ENCODE measurements around the gene LMO2. TPM values are rescaled to one million over a fixed set of nuclear protein-coding genes. Genes with fewer than 3 reads are reported as not detected.

Gene LMO2
- total RNA-seq, 8 experiments from 2014 or later, result 1.0 to 81.7 (median 12.2) TPM

DNA sequence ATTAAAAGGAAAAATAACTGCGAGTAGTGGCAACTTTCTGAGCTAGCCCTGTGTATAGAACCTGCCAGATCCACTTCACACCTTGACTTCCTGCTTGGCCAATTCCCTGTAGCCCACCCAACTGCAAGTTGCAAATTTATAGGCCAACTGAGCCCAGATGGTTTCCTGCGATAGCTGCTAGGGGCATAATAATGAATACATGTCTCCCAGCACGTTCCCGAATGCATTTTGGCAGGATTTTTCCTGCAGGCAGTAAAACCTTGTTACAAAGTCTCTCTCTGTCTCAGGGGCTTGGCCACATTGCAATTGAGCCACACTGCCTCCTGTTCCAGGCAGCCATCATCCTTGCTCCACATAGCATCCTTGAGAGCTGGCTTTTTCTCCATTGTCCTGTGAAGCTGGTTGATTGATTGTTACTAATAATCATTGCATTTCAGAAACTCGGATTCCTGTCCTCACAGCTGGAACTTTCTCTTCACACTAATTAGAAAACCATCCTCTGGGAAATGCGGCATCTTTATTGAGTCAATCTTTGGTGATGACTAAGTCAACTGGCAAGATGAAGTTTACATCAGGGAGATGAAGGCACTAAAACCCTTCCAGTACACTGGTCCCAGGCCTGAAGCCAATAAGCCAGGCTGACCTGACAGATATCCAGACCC lies 18.6 kb upstream of the LMO2 start:
- in situ Hi-C loops (cut with MboI; ENCODE audit: low pct_unique_long_range_greater_than_20kb in 2 of 9, low sequenced_read_pairs in 9 of 9, unreplicated experiment in 9 of 9), result no loop called here
- Histone ChIP-seq H3K27ac (no peak overlapping the region), H3K4me1 (replicated peaks in 1 of 2) (peaks cover 11 to 17% of the 10 kb centered on the region in 2 donors), H3K4me3 (no peak overlapping the region)
- ATAC-seq (replicated peaks in 6 of 8), result peak in 2 of 8 experiments; percentile 22 to 48
- 0 to 100% (median 52%) methylated on average over 1 to 5 of the region's 6 CpGs; no CpG with 5 or more reads in 3 of the 10 experiments for WGBS, 10 experiments

DNA sequence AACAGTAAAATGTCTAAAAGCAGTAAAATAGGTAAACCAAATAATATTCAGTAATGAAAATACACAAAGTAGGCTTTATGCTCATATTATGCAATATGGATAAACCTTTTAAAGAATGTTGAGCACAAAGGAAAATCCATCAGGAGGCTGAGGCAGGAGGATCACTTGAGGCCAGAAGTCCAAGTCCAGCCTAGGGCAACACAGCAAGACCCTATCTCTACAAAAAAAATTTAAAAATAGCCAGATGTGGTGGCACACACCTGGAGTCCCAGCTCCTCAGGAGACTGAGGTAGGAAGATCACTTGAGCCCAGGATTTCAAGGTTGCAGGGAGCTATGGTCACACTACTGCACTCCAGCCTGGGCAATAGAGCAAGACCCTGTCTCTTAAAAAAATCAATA lies 17.7 kb upstream of the LMO2 start:
- Histone ChIP-seq H3K27ac (no peak overlapping the region), H3K4me3 (no peak overlapping the region), H3K4me1 (replicated peaks in 1 of 2) (peaks cover 13 to 17% of the 10 kb centered on the region in 2 donors)
- in situ Hi-C loops (cut with MboI; ENCODE audit: low pct_unique_long_range_greater_than_20kb in 2 of 9, low sequenced_read_pairs in 9 of 9, unreplicated experiment in 9 of 9), result no loop called here
- ATAC-seq (replicated peaks in 6 of 8), result no peak

DNA sequence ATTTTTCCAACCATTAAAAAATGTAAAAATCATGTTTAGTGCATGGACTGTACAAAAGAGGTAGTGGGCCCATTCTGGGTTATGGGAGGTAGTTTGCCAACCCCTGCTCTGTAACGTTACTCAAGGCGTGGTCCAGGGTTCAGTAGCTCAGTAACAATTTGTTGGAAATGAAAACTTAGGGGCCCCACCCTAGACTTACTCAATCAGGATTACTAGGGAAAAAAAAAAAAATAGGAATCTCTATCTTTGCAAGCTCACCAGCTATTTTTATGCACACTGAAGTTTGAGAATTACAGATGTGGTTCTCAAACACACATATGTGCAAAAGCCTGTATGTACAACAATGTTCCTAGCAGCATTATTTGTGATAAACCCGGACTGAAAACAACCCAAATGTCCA lies 17.3 kb upstream of the LMO2 start:
- in situ Hi-C loops (cut with MboI; ENCODE audit: low pct_unique_long_range_greater_than_20kb in 2 of 9, low sequenced_read_pairs in 9 of 9, unreplicated experiment in 9 of 9), result no loop called here
- Histone ChIP-seq H3K27ac (no peak overlapping the region), H3K4me3 (no peak overlapping the region), H3K4me1 (replicated peaks in 1 of 2) (peaks cover 13 to 17% of the 10 kb centered on the region in 2 donors)
- ATAC-seq (replicated peaks in 6 of 8), result peak in 3 of 8 experiments; percentile 5 to 20 (median 20)
- 0 to 100% (median 44%) methylated on average over 2 to 3 of the region's 3 CpGs; no CpG with 5 or more reads in 2 of the 10 experiments for WGBS, 10 experiments

DNA sequence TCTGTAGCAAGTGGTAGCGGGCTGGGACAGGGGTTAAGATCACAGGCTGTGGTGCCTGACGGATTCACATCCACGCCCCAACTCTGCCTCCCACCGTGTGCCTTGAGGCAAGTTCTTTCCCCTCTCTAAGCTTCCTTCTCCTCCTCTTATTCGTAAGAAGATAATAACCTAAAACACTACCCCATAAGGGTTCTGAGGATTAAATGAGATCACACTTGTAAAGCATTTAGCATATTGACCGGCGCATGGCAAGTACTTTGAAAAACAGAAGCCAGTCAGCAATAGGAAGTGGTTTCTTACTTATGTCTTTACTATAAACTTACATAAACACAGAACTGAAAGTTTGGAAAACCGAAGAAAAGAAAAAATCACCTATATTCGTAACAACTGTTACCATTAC lies 15.5 kb upstream of the LMO2 start:
- ATAC-seq (replicated peaks in 6 of 8), result peak in 1 of 8 experiments; percentile 7
- 60 to 78% (median 67%) methylated on average over 2 to 9 of the region's 9 CpGs for WGBS, 10 experiments
- Histone ChIP-seq H3K27ac (no peak overlapping the region), H3K4me1 (replicated peaks in 1 of 2) (peaks cover 13 to 17% of the 10 kb centered on the region in 2 donors), H3K4me3 (no peak overlapping the region)
- in situ Hi-C loops (cut with MboI; ENCODE audit: low pct_unique_long_range_greater_than_20kb in 2 of 9, low sequenced_read_pairs in 9 of 9, unreplicated experiment in 9 of 9), result no loop called here

DNA sequence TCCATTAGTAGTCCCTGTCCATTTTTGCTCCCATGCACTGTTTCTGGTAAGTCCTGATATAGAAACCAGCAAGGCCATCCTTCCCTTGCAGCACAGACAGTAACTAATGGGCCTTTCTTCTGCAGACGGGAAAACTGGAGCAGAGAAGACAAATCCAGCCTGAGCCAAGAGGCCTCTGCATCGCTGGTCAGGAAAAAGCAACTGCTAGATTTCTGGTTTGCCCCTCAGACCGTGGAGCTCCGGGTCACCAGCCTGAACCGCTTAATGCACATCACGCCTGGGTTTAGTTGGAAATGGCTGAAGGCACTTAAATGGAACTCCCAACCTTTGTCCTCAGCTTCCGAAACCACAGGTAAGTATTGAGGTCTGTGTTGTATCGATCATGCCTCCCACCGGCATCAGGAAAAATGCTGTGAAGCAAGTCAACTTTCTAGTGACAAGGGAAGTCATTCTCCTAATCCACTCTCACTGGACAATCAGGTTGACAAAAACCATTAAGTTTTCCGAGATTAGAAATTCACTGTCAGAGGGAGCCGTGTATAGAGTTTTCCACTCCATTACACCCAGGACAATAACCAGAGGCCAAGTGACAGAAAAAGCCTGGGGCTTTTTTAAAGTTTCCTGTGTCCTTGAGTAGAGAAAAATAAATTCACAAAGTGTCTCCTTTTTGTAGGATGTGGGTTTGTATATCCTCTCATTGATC lies 14.8 kb upstream of the LMO2 start:
- Histone ChIP-seq H3K4me1 (replicated peaks in 1 of 2) (peaks cover 13 to 17% of the 10 kb centered on the region in 2 donors), H3K27ac (no peak overlapping the region), H3K4me3 (no peak overlapping the region)
- WGBS, 10 experiments, result 7 to 100% (median 61%) methylated on average over 2 to 7 of the region's 11 CpGs; no CpG with 5 or more reads in 2 of the 10 experiments
- ATAC-seq (replicated peaks in 6 of 8), result peak in 4 of 8 experiments; percentile 50 to 82 (median 66)
- in situ Hi-C loops (cut with MboI; ENCODE audit: low pct_unique_long_range_greater_than_20kb in 2 of 9, low sequenced_read_pairs in 9 of 9, unreplicated experiment in 9 of 9), result no loop called here

DNA sequence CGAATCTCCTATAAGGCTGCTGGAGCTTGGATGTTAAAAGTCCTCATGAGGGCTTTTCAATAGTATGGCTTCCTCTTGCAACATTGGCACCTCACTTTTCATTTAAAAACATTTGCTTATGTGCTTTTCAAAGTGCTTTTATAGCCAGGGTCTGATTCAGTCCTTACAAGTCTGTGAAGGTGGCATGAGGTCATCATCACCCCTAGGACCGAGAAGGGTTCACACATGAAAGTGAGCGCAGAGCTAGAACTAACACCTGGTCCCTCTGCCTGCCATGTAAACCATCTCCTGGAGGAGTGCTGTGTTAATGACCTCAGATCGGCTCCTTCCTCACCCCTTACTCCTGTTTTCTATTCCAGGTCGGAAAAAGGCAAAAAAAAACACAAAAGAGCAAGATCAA lies 12.2 kb upstream of the LMO2 start:
- Histone ChIP-seq H3K4me1 (replicated peaks in 1 of 2) (peaks cover 13% of the 10 kb centered on the region in 2 donors), H3K4me3 (no peak overlapping the region), H3K27ac (no peak overlapping the region)
- 36 to 100% (median 74%) methylated on average over 1 to 5 of the region's 5 CpGs; no CpG with 5 or more reads in 2 of the 10 experiments for WGBS, 10 experiments
- in situ Hi-C loops (cut with MboI; ENCODE audit: low pct_unique_long_range_greater_than_20kb in 2 of 9, low sequenced_read_pairs in 9 of 9, unreplicated experiment in 9 of 9), result no loop called here
- no peak for ATAC-seq (replicated peaks in 6 of 8)

DNA sequence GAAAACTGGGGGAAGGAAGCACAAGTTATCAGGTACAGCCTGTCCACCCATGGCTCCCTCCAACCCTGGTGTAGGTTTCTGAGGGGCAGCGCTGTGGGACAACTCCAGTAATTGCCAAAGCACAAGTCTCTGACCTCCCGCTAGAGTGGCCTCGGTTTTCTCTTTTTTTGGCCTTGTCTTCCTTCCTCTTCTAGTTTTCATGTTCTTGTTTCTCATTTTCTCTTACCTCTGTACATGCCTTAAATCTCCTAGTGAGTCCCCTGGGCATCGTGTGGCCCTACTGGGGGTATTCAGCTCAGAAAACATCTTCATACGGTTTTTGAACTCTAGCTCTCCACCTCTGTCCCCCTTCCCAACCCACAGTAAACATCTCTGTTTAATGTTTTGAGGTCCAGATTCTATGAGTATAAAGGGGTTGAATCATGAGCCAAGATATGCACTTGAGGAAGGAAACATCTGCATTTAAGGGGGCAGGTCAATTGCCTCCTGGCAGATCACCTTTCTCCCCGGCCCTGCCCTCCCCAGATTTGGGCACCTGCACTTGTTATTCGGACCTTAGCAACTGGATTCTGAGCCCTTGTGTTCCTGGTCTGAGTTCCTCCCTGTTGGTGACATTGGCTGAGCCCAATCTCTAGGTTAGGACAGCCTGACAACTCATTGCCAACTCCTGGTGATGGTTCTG lies 8.4 kb upstream of the LMO2 start:
- in situ Hi-C loops (cut with MboI; ENCODE audit: low pct_unique_long_range_greater_than_20kb in 2 of 9, low sequenced_read_pairs in 9 of 9, unreplicated experiment in 9 of 9), result no loop called here
- no peak overlapping the region for H3K4me3 ChIP-seq
- 70 to 100% (median 90%) methylated on average over 1 to 5 of the region's 7 CpGs; no CpG with 5 or more reads in 1 of the 10 experiments for WGBS, 10 experiments
- no peak overlapping the region for H3K27ac ChIP-seq
- H3K4me1 ChIP-seq (replicated peaks in 1 of 2), result peaks cover 0 to 3% of the 10 kb centered on the region in 2 donors
- ATAC-seq (replicated peaks in 6 of 8), result no peak

GRCh38 chr11:33899400-33900037 lies 7.6 kb upstream of the LMO2 start:
- in situ Hi-C loops (cut with MboI; ENCODE audit: low pct_unique_long_range_greater_than_20kb in 2 of 9, low sequenced_read_pairs in 9 of 9, unreplicated experiment in 9 of 9), result no loop called here
- no peak overlapping the region for H3K4me3 ChIP-seq
- peak; percentile 60 to 99 (median 86) for ATAC-seq (replicated peaks in 6 of 8)
- no peaks in the 10 kb centered on the region for H3K4me1 ChIP-seq (replicated peaks in 1 of 2)
- WGBS, 10 experiments, result 0 to 100% (median 59%) methylated on average over 2 to 10 of the region's 11 CpGs; no CpG with 5 or more reads in 1 of the 10 experiments
- no peak overlapping the region for H3K27ac ChIP-seq

GRCh38 chr11:33898957-33899356 lies 7.1 kb upstream of the LMO2 start:
- no peaks in the 10 kb centered on the region for H3K4me1 ChIP-seq (replicated peaks in 1 of 2)
- peak in 2 of 8 experiments; percentile 7 to 29 for ATAC-seq (replicated peaks in 6 of 8)
- 0 to 93% (median 68%) methylated on average over 1 to 3 of the region's 3 CpGs; no CpG with 5 or more reads in 2 of the 10 experiments for WGBS, 10 experiments
- no peak overlapping the region for H3K27ac ChIP-seq
- H3K4me3 ChIP-seq, result no peak overlapping the region
- in situ Hi-C loops (cut with MboI; ENCODE audit: low pct_unique_long_range_greater_than_20kb in 2 of 9, low sequenced_read_pairs in 9 of 9, unreplicated experiment in 9 of 9), result no loop called here

DNA sequence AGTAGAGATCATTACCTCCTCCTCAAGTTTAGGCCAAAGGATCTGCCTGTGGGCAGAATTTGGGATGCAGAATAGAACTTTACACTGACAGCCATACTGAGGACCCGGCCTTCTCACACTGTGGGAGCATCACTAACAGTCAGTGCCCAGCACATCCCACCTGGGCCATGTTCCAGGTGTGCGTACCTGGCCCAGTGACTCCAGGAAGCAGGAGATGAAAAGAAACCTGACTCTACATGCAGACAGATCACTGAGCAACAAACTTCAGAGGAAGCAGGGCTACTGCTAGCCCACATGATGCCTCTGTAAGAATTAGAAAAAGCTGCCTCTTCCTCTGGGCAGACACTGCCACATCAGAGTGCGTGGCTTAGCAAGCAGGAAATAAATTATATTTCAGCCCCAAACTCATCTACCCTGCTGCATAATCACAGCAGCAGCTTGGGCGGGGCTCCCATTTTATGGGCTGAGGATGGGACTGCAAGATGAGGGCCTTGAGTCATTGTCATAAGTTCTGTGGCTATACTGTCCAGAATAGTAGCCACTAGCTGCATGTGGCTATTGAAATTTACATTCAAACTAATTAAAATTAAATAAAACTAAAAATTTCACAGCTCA lies 6.0 kb upstream of the LMO2 start:
- no peak overlapping the region for H3K4me3 ChIP-seq
- 40 to 100% (median 86%) methylated on average over 1 to 3 of the region's 4 CpGs; no CpG with 5 or more reads in 4 of the 10 experiments for WGBS, 10 experiments
- peaks cover 6 to 7% of the 10 kb centered on the region in 2 donors for H3K4me1 ChIP-seq (replicated peaks in 1 of 2)
- ATAC-seq (replicated peaks in 6 of 8), result peak in 7 of 8 experiments; percentile 6 to 87 (median 31)
- in situ Hi-C loops (cut with MboI; ENCODE audit: low pct_unique_long_range_greater_than_20kb in 2 of 9, low sequenced_read_pairs in 9 of 9, unreplicated experiment in 9 of 9), result no loop called here
- no peak overlapping the region for H3K27ac ChIP-seq

- Histone ChIP-seq H3K4me3 (no peak overlapping the region), H3K4me1 (replicated peaks in 1 of 2) (peaks cover 16 to 17% of the 10 kb centered on the region in 2 donors), H3K27ac (no peak overlapping the region)
- ATAC-seq (replicated peaks in 6 of 8), result no peak
- in situ Hi-C loops (cut with MboI; ENCODE audit: low pct_unique_long_range_greater_than_20kb in 2 of 9, low sequenced_read_pairs in 9 of 9, unreplicated experiment in 9 of 9), result no loop called here
- 63 to 100% (median 75%) methylated on average over 2 of the region's 2 CpGs; no CpG with 5 or more reads in 4 of the 10 experiments for WGBS, 10 experiments
Observed at GRCh38 chr11:33896911-33897310, 5.0 kb upstream of the LMO2 start.

DNA sequence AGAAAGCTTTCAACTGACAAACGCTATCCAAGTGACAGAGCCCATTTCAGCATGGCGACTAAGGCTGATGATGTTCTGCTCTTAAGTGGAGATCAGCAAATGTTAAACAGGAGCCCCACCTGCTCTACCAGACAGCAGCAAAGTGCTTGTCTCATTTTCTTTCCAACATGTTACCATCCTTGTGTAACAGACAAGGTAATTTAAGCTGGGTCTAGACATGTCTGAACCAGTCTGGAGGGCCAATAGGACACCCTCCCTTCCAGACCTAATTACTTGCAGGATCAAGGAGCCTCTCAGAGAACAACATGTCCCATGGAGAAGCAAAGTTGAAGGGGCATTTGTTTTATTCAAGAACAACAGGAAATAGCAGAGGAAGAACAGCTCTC lies 3.9 kb upstream of the LMO2 start:
- in situ Hi-C loops (cut with MboI; ENCODE audit: low pct_unique_long_range_greater_than_20kb in 2 of 9, low sequenced_read_pairs in 9 of 9, unreplicated experiment in 9 of 9), result no loop called here
- peaks cover 25 to 28% of the 10 kb centered on the region in 2 donors for H3K4me1 ChIP-seq (replicated peaks in 1 of 2)
- WGBS, 10 experiments, result 70 to 100% (median 100%) methylated on average over 1 to 2 of the region's 2 CpGs; no CpG with 5 or more reads in 2 of the 10 experiments
- H3K4me3 ChIP-seq, result no peak overlapping the region
- no peak overlapping the region for H3K27ac ChIP-seq
- ATAC-seq (replicated peaks in 6 of 8), result no peak

Data from motor neuron (in vitro differentiated cells).